Liver (tissue), 9 donors: Measurements from ENCODE around the gene SLC26A9. TPM values are rescaled to one million over a fixed set of nuclear protein-coding genes. Genes with fewer than 3 reads are reported as not detected.

ENCODE experiments used
- DNase-seq: peaks from one replicate; pipeline ENCODE4 v3.0.0-alpha.2; 2017; ENCODE audit warnings: low spot score
- H3K27ac ChIP-seq, 2 donors: one replicate each; pipeline ENCODE4 v1.7.0; 2013; ENCODE audit warnings: inconsistent platforms in 2 of 2, low read length in 2 of 2, control low read depth in 1 of 2, low read depth in 1 of 2, mild to moderate bottlenecking in 1 of 2
- H3K27me3 ChIP-seq, 4 donors: one replicate each; pipeline versions ENCODE4 v1.6.1 to v1.7.0; 2013; ENCODE audit warnings: low read length in 3 of 4, inconsistent platforms in 1 of 4, mild to moderate bottlenecking in 1 of 4, moderate library complexity in 1 of 4; ENCODE audit not compliant: control insufficient read depth in 4 of 4, insufficient read depth in 4 of 4
- H3K36me3 ChIP-seq, 4 donors: one replicate each; pipeline versions ENCODE4 v1.6.1 to v1.7.0; 2013; ENCODE audit warnings: low read length in 3 of 4, mild to moderate bottlenecking in 3 of 4, low read depth in 1 of 4, moderate library complexity in 1 of 4; ENCODE audit not compliant: control insufficient read depth in 4 of 4, insufficient read depth in 3 of 4
- H3K4me1 ChIP-seq, 4 donors: one replicate each; pipeline versions ENCODE4 v1.6.1 to v1.7.0; 2013; ENCODE audit warnings: low read length in 3 of 4, mild to moderate bottlenecking in 3 of 4, moderate library complexity in 1 of 4; ENCODE audit not compliant: control insufficient read depth in 4 of 4, insufficient read depth in 4 of 4
- H3K4me3 ChIP-seq, 3 donors: one replicate each; pipeline versions ENCODE4 v1.6.1 to v1.7.0; 2013; ENCODE audit warnings: low read length in 3 of 3, control low read depth in 1 of 3, low read depth in 1 of 3, mild to moderate bottlenecking in 1 of 3
- H3K9ac ChIP-seq, 2 donors: one replicate each; pipeline ENCODE4 v1.7.0; 2013; ENCODE audit warnings: low read length in 2 of 2, mild to moderate bottlenecking in 2 of 2, moderate library complexity in 2 of 2, control low read depth in 1 of 2, low read depth in 1 of 2
- H3K9me3 ChIP-seq, 4 donors: one replicate each; pipeline versions ENCODE4 v1.6.1 to v1.7.0; 2013; ENCODE audit warnings: low read length in 3 of 4; ENCODE audit not compliant: control insufficient read depth in 4 of 4
- EGR1 ChIP-seq, 2 donors: IDR thresholded peaks; 2 replicates each; pipeline ENCODE4 v1.6.1; 2016 to 2018; ENCODE audit warnings: antibody characterized with exemption in 2 of 2, low read depth in 2 of 2
- FOXA1 ChIP-seq: IDR thresholded peaks from 2 replicates; pipeline ENCODE4 v1.6.1; 2016; ENCODE audit warnings: antibody characterized with exemption
- FOXA2 ChIP-seq: IDR thresholded peaks from 2 replicates; pipeline ENCODE4 v1.6.1; 2016; ENCODE audit warnings: antibody characterized with exemption
- GABPA ChIP-seq, 2 donors: IDR thresholded peaks in 1 of 2; conservative IDR thresholded peaks in 1 of 2; 2 replicates each; pipeline ENCODE4 v1.6.1; 2016; ENCODE audit warnings: antibody characterized with exemption in 2 of 2, mild to moderate bottlenecking in 1 of 2, moderate library complexity in 1 of 2
- HNF4A ChIP-seq, 2 donors: conservative IDR thresholded peaks; 2 replicates each; pipeline ENCODE4 v1.6.1; 2016; ENCODE audit warnings: antibody characterized with exemption in 2 of 2, mild to moderate bottlenecking in 2 of 2
- HNF4G ChIP-seq: IDR thresholded peaks from 2 replicates; pipeline ENCODE4 v1.6.1; 2016; ENCODE audit warnings: antibody characterized with exemption
- JUND ChIP-seq, 2 donors: IDR thresholded peaks; 2 replicates each; pipeline ENCODE4 v1.6.1; 2016; ENCODE audit warnings: antibody characterized with exemption in 2 of 2
- NR2F2 ChIP-seq: IDR thresholded peaks from 2 replicates; pipeline ENCODE4 v1.6.1; 2016; ENCODE audit warnings: antibody characterized with exemption
- RAD21 ChIP-seq, 2 donors: IDR thresholded peaks; 2 replicates each; pipeline ENCODE4 v1.6.1; 2016; ENCODE audit warnings: antibody characterized with exemption in 2 of 2, mild to moderate bottlenecking in 2 of 2
- RXRA ChIP-seq, 2 donors: IDR thresholded peaks; 2 replicates each; pipeline ENCODE4 v1.6.1; 2017 to 2018; ENCODE audit warnings: antibody characterized with exemption in 2 of 2, mild to moderate bottlenecking in 1 of 2
- SP1 ChIP-seq: IDR thresholded peaks from 2 replicates; pipeline ENCODE4 v1.6.1; 2018; ENCODE audit warnings: antibody characterized with exemption, mild to moderate bottlenecking
- TAF1 ChIP-seq: conservative IDR thresholded peaks from 2 replicates; pipeline ENCODE4 v1.6.1; 2016; ENCODE audit warnings: antibody characterized with exemption, mild to moderate bottlenecking
- YY1 ChIP-seq: IDR thresholded peaks from 2 replicates; pipeline ENCODE4 v1.6.1; 2016; ENCODE audit warnings: antibody characterized with exemption, mild to moderate bottlenecking
- WGBS: extraction: QIAGEN DNeasy Blood & Tissue Kit; methylation state at CpG from one replicate; pipeline ENCODE4 v1.1.7; 2013; 5-methylcytosine and 5-hydroxymethylcytosine counted together
- polyA plus RNA-seq, 2 donors: library from polyadenylated mRNA; stranded (reverse) in 1 of 2; unstranded in 1 of 2; fragments of 200-250 nt in 1 of 2; fragments of >200 nt in 1 of 2; fragmentation: Nextera tagmentation in 1 of 2; extraction: Ambion mirVana in 1 of 2; gene quantifications; one replicate each; pipeline versions ENCODE4 v1.2.1 to v1.2.3, GENCODE V29; 2013 to 2015
- total RNA-seq, 2 donors: library from RNA; depleted of rRNA; stranded (reverse); fragments of >200 nt; gene quantifications; one replicate each; pipeline ENCODE4 v1.2.3, GENCODE V29; 2014
- TF ChIP-seq, protein P1 (sequence below): IDR thresholded peaks from 2 replicates; pipeline ENCODE4 v1.6.1; 2016; ENCODE audit warnings: antibody characterized with exemption
- TF ChIP-seq, protein P2 (sequence below): IDR thresholded peaks from 2 replicates; pipeline ENCODE4 v1.6.1; 2016; ENCODE audit warnings: antibody characterized with exemption
- TF ChIP-seq, protein P3 (sequence below): fragments of 150-350 bp; IDR thresholded peaks from 2 replicates; pipeline ENCODE4 v1.5.1; 2017; ENCODE audit warnings: improper control_type of control experiment, low read depth, low read length; ENCODE audit not compliant: missing input control
- TF ChIP-seq, protein P4 (sequence below): IDR thresholded peaks from 2 replicates; pipeline ENCODE4 v1.6.1; 2016; ENCODE audit warnings: antibody characterized with exemption, mild to moderate bottlenecking
- TF ChIP-seq, protein P5 (sequence below): IDR thresholded peaks from 2 replicates; pipeline ENCODE4 v1.6.1; 2016; ENCODE audit warnings: antibody characterized with exemption
- donor health status: healthy.
- donor health status: healthy.
- donor health status: healthy.
- donor health status: healthy.
- donor health status: healthy.

SLC26A9 gene
- total and polyA plus RNA-seq, 4 donors, result not detected

DNA sequence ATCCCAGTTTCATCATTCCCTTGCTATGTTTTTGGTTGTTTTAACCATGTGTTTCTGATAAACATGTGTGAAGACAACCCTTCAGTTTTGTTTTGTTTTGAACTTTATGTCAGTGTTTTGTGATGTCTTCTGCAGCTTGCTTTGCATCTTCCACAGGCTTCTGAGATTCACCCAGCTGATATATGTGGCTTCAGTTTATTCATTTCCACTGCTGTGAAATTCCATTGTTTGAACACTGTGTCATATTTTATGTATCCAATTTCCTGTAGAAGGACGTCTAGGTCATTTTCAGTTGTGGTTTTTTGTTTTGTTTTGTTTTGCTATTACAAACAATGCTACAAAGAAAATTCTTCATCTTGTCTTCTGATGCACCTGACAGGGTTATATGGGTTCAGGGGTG is 27.2 kb upstream of the SLC26A9 start:
- 53% methylated on average over 1 of the region's 1 CpG for WGBS
- DNase-seq, result no peak
- H3K9me3 ChIP-seq, result no peaks in the 10 kb centered on the region
- no peaks in the 10 kb centered on the region for H3K4me1 ChIP-seq
- no peaks in the 10 kb centered on the region for H3K27me3 ChIP-seq
- H3K27ac ChIP-seq, result no peak overlapping the region
- no peak overlapping the region for H3K4me3 ChIP-seq
- H3K9ac ChIP-seq, result no peak overlapping the region
- H3K36me3 ChIP-seq, result no peaks in the 10 kb centered on the region
- TF ChIP-seq YY1, result no peak
- TF ChIP-seq, protein P1, sequence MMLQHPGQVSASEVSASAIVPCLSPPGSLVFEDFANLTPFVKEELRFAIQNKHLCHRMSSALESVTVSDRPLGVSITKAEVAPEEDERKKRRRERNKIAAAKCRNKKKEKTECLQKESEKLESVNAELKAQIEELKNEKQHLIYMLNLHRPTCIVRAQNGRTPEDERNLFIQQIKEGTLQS, result no peak
- no peak for TF ChIP-seq JUND (IDR thresholded peaks at IDR 0.05)
- TF ChIP-seq EGR1 (IDR thresholded peaks at IDR 0.05; ENCODE audit: low read depth in 2 of 2), result no peak
- TF ChIP-seq RXRA (IDR thresholded peaks at IDR 0.05), result no peak
- no peak for TF ChIP-seq NR2F2
- TF ChIP-seq, protein P2, sequence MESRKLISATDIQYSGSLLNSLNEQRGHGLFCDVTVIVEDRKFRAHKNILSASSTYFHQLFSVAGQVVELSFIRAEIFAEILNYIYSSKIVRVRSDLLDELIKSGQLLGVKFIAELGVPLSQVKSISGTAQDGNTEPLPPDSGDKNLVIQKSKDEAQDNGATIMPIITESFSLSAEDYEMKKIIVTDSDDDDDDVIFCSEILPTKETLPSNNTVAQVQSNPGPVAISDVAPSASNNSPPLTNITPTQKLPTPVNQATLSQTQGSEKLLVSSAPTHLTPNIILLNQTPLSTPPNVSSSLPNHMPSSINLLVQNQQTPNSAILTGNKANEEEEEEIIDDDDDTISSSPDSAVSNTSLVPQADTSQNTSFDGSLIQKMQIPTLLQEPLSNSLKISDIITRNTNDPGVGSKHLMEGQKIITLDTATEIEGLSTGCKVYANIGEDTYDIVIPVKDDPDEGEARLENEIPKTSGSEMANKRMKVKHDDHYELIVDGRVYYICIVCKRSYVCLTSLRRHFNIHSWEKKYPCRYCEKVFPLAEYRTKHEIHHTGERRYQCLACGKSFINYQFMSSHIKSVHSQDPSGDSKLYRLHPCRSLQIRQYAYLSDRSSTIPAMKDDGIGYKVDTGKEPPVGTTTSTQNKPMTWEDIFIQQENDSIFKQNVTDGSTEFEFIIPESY, result no peak
- TF ChIP-seq HNF4G, result no peak
- TF ChIP-seq RAD21 (IDR thresholded peaks at IDR 0.05), result no peak
- TF ChIP-seq TAF1, result no peak
- TF ChIP-seq, protein P3, sequence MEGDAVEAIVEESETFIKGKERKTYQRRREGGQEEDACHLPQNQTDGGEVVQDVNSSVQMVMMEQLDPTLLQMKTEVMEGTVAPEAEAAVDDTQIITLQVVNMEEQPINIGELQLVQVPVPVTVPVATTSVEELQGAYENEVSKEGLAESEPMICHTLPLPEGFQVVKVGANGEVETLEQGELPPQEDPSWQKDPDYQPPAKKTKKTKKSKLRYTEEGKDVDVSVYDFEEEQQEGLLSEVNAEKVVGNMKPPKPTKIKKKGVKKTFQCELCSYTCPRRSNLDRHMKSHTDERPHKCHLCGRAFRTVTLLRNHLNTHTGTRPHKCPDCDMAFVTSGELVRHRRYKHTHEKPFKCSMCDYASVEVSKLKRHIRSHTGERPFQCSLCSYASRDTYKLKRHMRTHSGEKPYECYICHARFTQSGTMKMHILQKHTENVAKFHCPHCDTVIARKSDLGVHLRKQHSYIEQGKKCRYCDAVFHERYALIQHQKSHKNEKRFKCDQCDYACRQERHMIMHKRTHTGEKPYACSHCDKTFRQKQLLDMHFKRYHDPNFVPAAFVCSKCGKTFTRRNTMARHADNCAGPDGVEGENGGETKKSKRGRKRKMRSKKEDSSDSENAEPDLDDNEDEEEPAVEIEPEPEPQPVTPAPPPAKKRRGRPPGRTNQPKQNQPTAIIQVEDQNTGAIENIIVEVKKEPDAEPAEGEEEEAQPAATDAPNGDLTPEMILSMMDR, result no peak
- TF ChIP-seq GABPA (IDR thresholded peaks at IDR 0.05 in 1 of 2, conservative IDR thresholded peaks at IDR 0.05 in 1 of 2), result no peak
- no peak for TF ChIP-seq HNF4A (conservative IDR thresholded peaks at IDR 0.05)
- TF ChIP-seq, protein P4, sequence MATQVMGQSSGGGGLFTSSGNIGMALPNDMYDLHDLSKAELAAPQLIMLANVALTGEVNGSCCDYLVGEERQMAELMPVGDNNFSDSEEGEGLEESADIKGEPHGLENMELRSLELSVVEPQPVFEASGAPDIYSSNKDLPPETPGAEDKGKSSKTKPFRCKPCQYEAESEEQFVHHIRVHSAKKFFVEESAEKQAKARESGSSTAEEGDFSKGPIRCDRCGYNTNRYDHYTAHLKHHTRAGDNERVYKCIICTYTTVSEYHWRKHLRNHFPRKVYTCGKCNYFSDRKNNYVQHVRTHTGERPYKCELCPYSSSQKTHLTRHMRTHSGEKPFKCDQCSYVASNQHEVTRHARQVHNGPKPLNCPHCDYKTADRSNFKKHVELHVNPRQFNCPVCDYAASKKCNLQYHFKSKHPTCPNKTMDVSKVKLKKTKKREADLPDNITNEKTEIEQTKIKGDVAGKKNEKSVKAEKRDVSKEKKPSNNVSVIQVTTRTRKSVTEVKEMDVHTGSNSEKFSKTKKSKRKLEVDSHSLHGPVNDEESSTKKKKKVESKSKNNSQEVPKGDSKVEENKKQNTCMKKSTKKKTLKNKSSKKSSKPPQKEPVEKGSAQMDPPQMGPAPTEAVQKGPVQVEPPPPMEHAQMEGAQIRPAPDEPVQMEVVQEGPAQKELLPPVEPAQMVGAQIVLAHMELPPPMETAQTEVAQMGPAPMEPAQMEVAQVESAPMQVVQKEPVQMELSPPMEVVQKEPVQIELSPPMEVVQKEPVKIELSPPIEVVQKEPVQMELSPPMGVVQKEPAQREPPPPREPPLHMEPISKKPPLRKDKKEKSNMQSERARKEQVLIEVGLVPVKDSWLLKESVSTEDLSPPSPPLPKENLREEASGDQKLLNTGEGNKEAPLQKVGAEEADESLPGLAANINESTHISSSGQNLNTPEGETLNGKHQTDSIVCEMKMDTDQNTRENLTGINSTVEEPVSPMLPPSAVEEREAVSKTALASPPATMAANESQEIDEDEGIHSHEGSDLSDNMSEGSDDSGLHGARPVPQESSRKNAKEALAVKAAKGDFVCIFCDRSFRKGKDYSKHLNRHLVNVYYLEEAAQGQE, result no peak
- TF ChIP-seq FOXA1, result no peak
- no peak for TF ChIP-seq SP1

DNA sequence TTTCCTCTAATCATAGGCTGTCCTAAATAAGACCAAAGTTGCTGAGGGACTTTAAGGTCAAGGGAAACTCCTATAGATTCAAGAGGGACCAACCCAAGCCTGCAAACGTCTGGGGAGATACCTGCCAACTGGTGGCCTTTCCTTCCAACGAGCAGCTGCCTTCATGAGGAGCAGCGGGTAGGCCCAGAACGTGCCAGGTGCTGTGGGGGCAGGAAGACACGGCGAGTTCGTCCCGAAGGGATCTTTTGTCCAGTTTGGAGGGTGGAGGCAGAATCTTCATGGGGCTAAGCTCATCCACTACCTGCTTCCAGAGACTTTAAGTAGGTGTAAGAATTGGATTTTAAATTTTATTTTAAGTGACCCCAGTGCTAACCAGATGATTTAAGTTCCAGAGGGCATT is 26.0 kb upstream of the SLC26A9 start:
- 91% methylated on average over 8 of the region's 8 CpGs for WGBS
- H3K4me3 ChIP-seq, result no peak overlapping the region
- H3K4me1 ChIP-seq, result no peaks in the 10 kb centered on the region
- no peak overlapping the region for H3K9ac ChIP-seq
- H3K9me3 ChIP-seq, result no peaks in the 10 kb centered on the region
- no peak overlapping the region for H3K27ac ChIP-seq
- H3K36me3 ChIP-seq, result no peaks in the 10 kb centered on the region
- DNase-seq, result no peak
- no peaks in the 10 kb centered on the region for H3K27me3 ChIP-seq
- TF ChIP-seq, protein P5, sequence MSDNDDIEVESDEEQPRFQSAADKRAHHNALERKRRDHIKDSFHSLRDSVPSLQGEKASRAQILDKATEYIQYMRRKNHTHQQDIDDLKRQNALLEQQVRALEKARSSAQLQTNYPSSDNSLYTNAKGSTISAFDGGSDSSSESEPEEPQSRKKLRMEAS, result no peak
- TF ChIP-seq FOXA1 (no peak), TAF1 (no peak), FOXA2 (no peak), RAD21 (IDR thresholded peaks at IDR 0.05) (no peak), JUND (IDR thresholded peaks at IDR 0.05) (no peak), EGR1 (IDR thresholded peaks at IDR 0.05; ENCODE audit: low read depth in 2 of 2) (no peak), HNF4G (no peak), YY1 (no peak)
- TF ChIP-seq, protein P3, result no peak
- TF ChIP-seq, protein P4, result no peak
- TF ChIP-seq, protein P1, result no peak
